Measurements from ENCODE around the gene EPHA4. TPM values are rescaled to one million over a fixed set of nuclear protein-coding genes. Genes with fewer than 3 reads are reported as not detected.

The EPHA4 gene
- total RNA-seq, 1 experiment from 2014 or later: 3.3 TPM

- Histone ChIP-seq H3K27ac (ENCODE audit: low read length) (no peak overlapping the region), H3K4me3 (ENCODE audit: low read length) (no peak overlapping the region), H3K79me2 (ENCODE audit: low read length) (no peaks in the 10 kb centered on the region), H2AFZ (ENCODE audit: low read length) (no peak overlapping the region), H3K36me3 (ENCODE audit: low read depth, low read length) (no peaks in the 10 kb centered on the region), H4K20me1 (ENCODE audit: low read length) (no peaks in the 10 kb centered on the region), H3K9ac (ENCODE audit: low read length) (no peak overlapping the region), H3K9me2 (replicated peaks; ENCODE audit: low read length) (no peaks in the 10 kb centered on the region), H3K4me2 (ENCODE audit: low read length) (no peak overlapping the region), H3K27me3 (ENCODE audit: low read length) (no peaks in the 10 kb centered on the region), H3F3A (ENCODE audit: low read length, unreplicated experiment) (no peaks in the 10 kb centered on the region), H3K4me1 (ENCODE audit: insufficient read depth, low read length) (no peaks in the 10 kb centered on the region), H3K9me3 (ENCODE audit: low read length) (no peaks in the 10 kb centered on the region)
- ChIA-PET CTCF (no interaction called here), POLR2A (ENCODE audit: unreplicated experiment) (no interaction called here)
- ATAC-seq (no peak), DNase-seq (no peak)
- no TSS peak for BruUV-seq (replicated peaks)
- no peak for TF ChIP-seq EZH2phosphoT487 (IDR thresholded peaks at IDR 0.05; ENCODE audit: borderline replicate concordance, low read length)
- TF ChIP-seq CTCF (conservative IDR thresholded peaks at IDR 0.05; ENCODE audit: low read depth, low read length): no peak
- no peak for TF ChIP-seq EZH2 (IDR thresholded peaks at IDR 0.05; ENCODE audit: low read length, unreplicated experiment)
- intact Hi-C loops (cut with micrococcal nuclease): no loop called here
Measured at GRCh38 chr2:221500501-221501209, 71.4 kb downstream of the EPHA4 start.

GRCh38 chr2:221495731-221496130 is 76.4 kb downstream of the EPHA4 start:
- Histone ChIP-seq H4K20me1 (ENCODE audit: low read length) (no peaks in the 10 kb centered on the region), H3K4me2 (ENCODE audit: low read length) (no peak overlapping the region), H3K79me2 (ENCODE audit: low read length) (no peaks in the 10 kb centered on the region), H3F3A (ENCODE audit: low read length, unreplicated experiment) (no peaks in the 10 kb centered on the region), H2AFZ (ENCODE audit: low read length) (no peak overlapping the region), H3K9me3 (ENCODE audit: low read length) (no peaks in the 10 kb centered on the region), H3K9ac (ENCODE audit: low read length) (no peak overlapping the region), H3K4me3 (ENCODE audit: low read length) (no peak overlapping the region), H3K4me1 (ENCODE audit: insufficient read depth, low read length) (peaks cover 4% of the 10 kb centered on the region; the same call in 1 of the 2 replicates), H3K27ac (ENCODE audit: low read length) (no peak overlapping the region), H3K9me2 (replicated peaks; ENCODE audit: low read length) (no peaks in the 10 kb centered on the region), H3K36me3 (ENCODE audit: low read depth, low read length) (no peaks in the 10 kb centered on the region), H3K27me3 (ENCODE audit: low read length) (no peaks in the 10 kb centered on the region)
- DNase-seq (no peak), ATAC-seq (no peak)
- ChIA-PET POLR2A (ENCODE audit: unreplicated experiment) (no interaction called here), CTCF (no interaction called here)
- intact Hi-C loops (cut with micrococcal nuclease): no loop called here
- TF ChIP-seq EZH2phosphoT487 (IDR thresholded peaks at IDR 0.05; ENCODE audit: borderline replicate concordance, low read length): no peak
- TF ChIP-seq EZH2 (IDR thresholded peaks at IDR 0.05; ENCODE audit: low read length, unreplicated experiment): no peak
- no peak for TF ChIP-seq CTCF (conservative IDR thresholded peaks at IDR 0.05; ENCODE audit: low read depth, low read length)
- BruUV-seq (replicated peaks): no TSS peak

- intact Hi-C loops (cut with micrococcal nuclease): no loop called here
- ATAC-seq (no peak), DNase-seq (peak; percentile 24)
- POLR2A ChIA-PET (ENCODE audit: unreplicated experiment): no interaction called here
- CTCF ChIA-PET: no interaction called here
- Histone ChIP-seq H3K9me3 (ENCODE audit: low read length) (no peaks in the 10 kb centered on the region), H2AFZ (ENCODE audit: low read length) (no peak overlapping the region), H3K4me2 (ENCODE audit: low read length) (no peak overlapping the region), H3F3A (ENCODE audit: low read length, unreplicated experiment) (no peaks in the 10 kb centered on the region), H3K4me3 (ENCODE audit: low read length) (no peak overlapping the region), H3K79me2 (ENCODE audit: low read length) (no peaks in the 10 kb centered on the region), H4K20me1 (ENCODE audit: low read length) (no peaks in the 10 kb centered on the region), H3K9ac (ENCODE audit: low read length) (no peak overlapping the region), H3K9me2 (replicated peaks; ENCODE audit: low read length) (no peaks in the 10 kb centered on the region), H3K27ac (ENCODE audit: low read length) (no peak overlapping the region), H3K4me1 (ENCODE audit: insufficient read depth, low read length) (peaks cover 4% of the 10 kb centered on the region; the same call in 1 of the 2 replicates), H3K27me3 (ENCODE audit: low read length) (no peaks in the 10 kb centered on the region), H3K36me3 (ENCODE audit: low read depth, low read length) (no peaks in the 10 kb centered on the region)
- TF ChIP-seq CTCF (conservative IDR thresholded peaks at IDR 0.05; ENCODE audit: low read depth, low read length) (no peak), EZH2phosphoT487 (IDR thresholded peaks at IDR 0.05; ENCODE audit: borderline replicate concordance, low read length) (no peak), EZH2 (IDR thresholded peaks at IDR 0.05; ENCODE audit: low read length, unreplicated experiment) (no peak)
- no TSS peak for BruUV-seq (replicated peaks)
Measured at GRCh38 chr2:221494556-221494955, 77.5 kb downstream of the EPHA4 start.
